Measurements from ENCODE around the gene CAB39.

DNA sequence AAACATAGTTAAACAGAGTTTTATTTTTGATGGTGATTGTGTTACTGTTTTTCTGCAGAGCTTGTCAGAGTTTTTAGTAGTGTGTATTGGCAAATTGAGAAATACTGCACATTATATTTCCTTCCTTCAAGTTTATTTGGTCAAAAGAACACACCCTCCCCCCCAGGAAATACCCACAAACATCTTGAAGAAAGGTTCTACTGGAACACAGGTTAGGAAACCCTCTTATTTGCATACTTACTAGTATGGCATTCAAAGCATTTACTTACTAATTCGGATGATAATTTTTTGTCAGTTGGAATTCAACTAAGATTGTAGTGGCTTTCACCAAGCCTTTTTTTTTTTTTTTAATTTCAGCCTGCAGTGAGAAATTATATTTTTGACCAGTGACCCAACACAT lies 9.1 kb downstream of the CAB39 start:
- TF ChIP-seq POLR2AphosphoS5 (IDR thresholded peaks at IDR 0.05): no peak
- no peak for TF ChIP-seq POLR2A (IDR thresholded peaks at IDR 0.05; ENCODE audit: low read depth)
- TF ChIP-seq, protein P1, sequence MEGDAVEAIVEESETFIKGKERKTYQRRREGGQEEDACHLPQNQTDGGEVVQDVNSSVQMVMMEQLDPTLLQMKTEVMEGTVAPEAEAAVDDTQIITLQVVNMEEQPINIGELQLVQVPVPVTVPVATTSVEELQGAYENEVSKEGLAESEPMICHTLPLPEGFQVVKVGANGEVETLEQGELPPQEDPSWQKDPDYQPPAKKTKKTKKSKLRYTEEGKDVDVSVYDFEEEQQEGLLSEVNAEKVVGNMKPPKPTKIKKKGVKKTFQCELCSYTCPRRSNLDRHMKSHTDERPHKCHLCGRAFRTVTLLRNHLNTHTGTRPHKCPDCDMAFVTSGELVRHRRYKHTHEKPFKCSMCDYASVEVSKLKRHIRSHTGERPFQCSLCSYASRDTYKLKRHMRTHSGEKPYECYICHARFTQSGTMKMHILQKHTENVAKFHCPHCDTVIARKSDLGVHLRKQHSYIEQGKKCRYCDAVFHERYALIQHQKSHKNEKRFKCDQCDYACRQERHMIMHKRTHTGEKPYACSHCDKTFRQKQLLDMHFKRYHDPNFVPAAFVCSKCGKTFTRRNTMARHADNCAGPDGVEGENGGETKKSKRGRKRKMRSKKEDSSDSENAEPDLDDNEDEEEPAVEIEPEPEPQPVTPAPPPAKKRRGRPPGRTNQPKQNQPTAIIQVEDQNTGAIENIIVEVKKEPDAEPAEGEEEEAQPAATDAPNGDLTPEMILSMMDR (IDR thresholded peaks at IDR 0.05): no peak
- TF ChIP-seq EP300 (IDR thresholded peaks at IDR 0.05): no peak
